H1 (cell line): ENCODE data around the gene STX10. TPM values are rescaled to one million over a fixed set of nuclear protein-coding genes. Genes with fewer than 3 reads are reported as not detected.

Source experiments
- polyA plus RNA-seq, 7 experiments: library from polyadenylated mRNA; depleted of rRNA in 3 of 7; stranded (reverse) in 5 of 7; unstranded in 2 of 7; fragments of >200 nt in 5 of 7; fragments of 200-250 nt in 2 of 7; gene quantifications; 1 replicate in 5 of 7; 2 replicates in 1 of 7; 4 replicates in 1 of 7; pipeline versions ENCODE4 v1.2.1 to v1.2.3, GENCODE V29; 2011 to 2013; ENCODE audit warnings: missing spikeins in 2 of 7, mixed read lengths in 2 of 7
- total RNA-seq: library from RNA; stranded (reverse); fragmentation: NEBNext Ultra II Directional; extraction: Animal tissue kit (Norgen Biotek cat#: 25700); gene quantifications from 2 replicates; pipeline ENCODE4 v1.2.1, GENCODE V29; 2021
- TF ChIP-seq, protein P1 (sequence below), 3 experiments: IDR thresholded peaks; 1 replicate in 2 of 3; 2 replicates in 1 of 3; pipeline versions ENCODE4 v1.5.1 to v1.6.1; 2011; ENCODE audit warnings: low read length in 3 of 3, mild to moderate bottlenecking in 3 of 3, inconsistent platforms in 2 of 3, low read depth in 1 of 3, moderate library complexity in 1 of 3; ENCODE audit not compliant: insufficient read depth in 1 of 3; ENCODE audit errors: control extremely low read depth in 1 of 3

STX10 gene
- total and polyA plus RNA-seq, 2 of the 8 experiments (the other 6 are each of a cell fraction or from before 2014, with no cell fraction given) = 53.0 to 80.1 TPM

DNA sequence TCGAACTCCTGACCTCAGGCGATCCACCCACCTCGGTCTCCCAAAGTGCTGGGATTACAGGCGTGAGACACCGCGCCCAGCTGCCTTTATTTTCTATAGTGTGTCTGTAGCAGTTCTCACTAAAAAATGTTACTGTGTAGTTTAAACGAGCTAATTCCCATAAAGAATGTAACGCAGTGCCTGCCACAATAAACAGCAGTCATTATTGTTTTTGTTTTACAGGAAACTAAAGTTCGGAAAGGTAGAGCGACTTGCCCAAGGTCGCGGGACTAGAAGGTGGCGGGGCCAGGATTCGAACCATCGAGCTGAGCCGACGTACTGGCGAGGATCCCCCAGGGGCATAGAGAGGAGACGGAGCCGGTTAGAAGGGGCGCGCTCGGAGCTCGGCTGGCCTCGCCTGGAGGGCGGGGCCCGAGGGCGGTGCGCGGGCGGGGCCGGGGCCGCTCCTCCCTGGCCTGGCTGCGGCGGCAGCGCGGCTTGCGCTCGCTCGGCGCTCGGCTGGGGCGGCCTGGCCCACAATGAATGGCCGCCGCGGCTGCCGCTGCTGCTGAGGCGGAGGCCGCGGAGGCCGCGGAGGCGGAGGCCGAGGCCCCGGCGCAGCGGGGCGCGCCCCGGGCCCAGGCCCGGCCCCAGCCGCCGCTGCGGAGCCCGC, 32.3 kb downstream of the STX10 start, which contains the start of gene NACC1 (continued):
- TF ChIP-seq, protein P1, sequence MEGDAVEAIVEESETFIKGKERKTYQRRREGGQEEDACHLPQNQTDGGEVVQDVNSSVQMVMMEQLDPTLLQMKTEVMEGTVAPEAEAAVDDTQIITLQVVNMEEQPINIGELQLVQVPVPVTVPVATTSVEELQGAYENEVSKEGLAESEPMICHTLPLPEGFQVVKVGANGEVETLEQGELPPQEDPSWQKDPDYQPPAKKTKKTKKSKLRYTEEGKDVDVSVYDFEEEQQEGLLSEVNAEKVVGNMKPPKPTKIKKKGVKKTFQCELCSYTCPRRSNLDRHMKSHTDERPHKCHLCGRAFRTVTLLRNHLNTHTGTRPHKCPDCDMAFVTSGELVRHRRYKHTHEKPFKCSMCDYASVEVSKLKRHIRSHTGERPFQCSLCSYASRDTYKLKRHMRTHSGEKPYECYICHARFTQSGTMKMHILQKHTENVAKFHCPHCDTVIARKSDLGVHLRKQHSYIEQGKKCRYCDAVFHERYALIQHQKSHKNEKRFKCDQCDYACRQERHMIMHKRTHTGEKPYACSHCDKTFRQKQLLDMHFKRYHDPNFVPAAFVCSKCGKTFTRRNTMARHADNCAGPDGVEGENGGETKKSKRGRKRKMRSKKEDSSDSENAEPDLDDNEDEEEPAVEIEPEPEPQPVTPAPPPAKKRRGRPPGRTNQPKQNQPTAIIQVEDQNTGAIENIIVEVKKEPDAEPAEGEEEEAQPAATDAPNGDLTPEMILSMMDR (IDR thresholded peaks at IDR 0.05; ENCODE audit: control extremely low read depth in 1 of 3, insufficient read depth in 1 of 3, low read depth in 1 of 3, low read length in 3 of 3) = no peak
